Lung (tissue), 12 donors: ENCODE data around the gene SLFN14. TPM values are rescaled to one million over a fixed set of nuclear protein-coding genes. Genes with fewer than 3 reads are reported as not detected.

Experiments used
- ATAC-seq: fragments of 200-7000 bp; cut with Tn5 transposase; one replicate; pipeline ENCODE4 v1.9.1; 2020; ENCODE audit warnings: moderate number of reproducible peaks; ENCODE audit not compliant: insufficient read depth, low FRiP score
- DNase-seq, 3 donors: peaks; one replicate each; pipeline ENCODE4 v3.0.0-alpha.2; 2013 to 2017
- H3K27ac ChIP-seq, 2 donors: one replicate each; pipeline ENCODE4 v1.5.1; 2013; ENCODE audit warnings: mild to moderate bottlenecking in 2 of 2, moderate library complexity in 2 of 2, control low read depth in 1 of 2, inconsistent platforms in 1 of 2, low read depth in 1 of 2, low read length in 1 of 2
- H3K27me3 ChIP-seq, 3 donors: one replicate each; pipeline ENCODE4 v1.5.1; 2013; ENCODE audit warnings: low read length in 2 of 3; ENCODE audit not compliant: control insufficient read depth in 3 of 3, insufficient read depth in 3 of 3
- H3K36me3 ChIP-seq, 4 donors: one replicate each; pipeline ENCODE4 v1.5.1; 2013; ENCODE audit warnings: low read length in 4 of 4, mild to moderate bottlenecking in 1 of 4, moderate library complexity in 1 of 4; ENCODE audit not compliant: control insufficient read depth in 4 of 4, insufficient read depth in 4 of 4
- H3K4me1 ChIP-seq, 5 donors: one replicate each; pipeline ENCODE4 v1.5.1; 2013; ENCODE audit warnings: low read length in 5 of 5, mild to moderate bottlenecking in 2 of 5, moderate library complexity in 1 of 5; ENCODE audit not compliant: control insufficient read depth in 5 of 5, insufficient read depth in 5 of 5
- H3K4me3 ChIP-seq: one replicate; pipeline ENCODE4 v1.5.1; 2013; ENCODE audit warnings: mild to moderate bottlenecking, control low read depth, moderate library complexity
- H3K9ac ChIP-seq, 2 donors: one replicate each; pipeline ENCODE4 v1.5.1; 2013; ENCODE audit warnings: low read length in 2 of 2, control low read depth in 1 of 2; ENCODE audit not compliant: insufficient read depth in 1 of 2
- H3K9me3 ChIP-seq, 4 donors: one replicate each; pipeline ENCODE4 v1.5.1; 2013; ENCODE audit warnings: low read length in 3 of 4, mild to moderate bottlenecking in 1 of 4, moderate library complexity in 1 of 4; ENCODE audit not compliant: control insufficient read depth in 4 of 4, insufficient read depth in 3 of 4
- CTCF ChIP-seq: IDR thresholded peaks from 2 replicates; pipeline ENCODE4 v1.5.1; 2012; ENCODE audit warnings: mild to moderate bottlenecking; ENCODE audit errors: control extremely low read depth, extremely low read depth
- WGBS, 2 donors: extraction: QIAGEN DNeasy Blood & Tissue Kit; methylation state at CpG; one replicate each; pipeline ENCODE4 v1.1.7; 2013; 5-methylcytosine and 5-hydroxymethylcytosine counted together
- polyA plus RNA-seq, 2 donors: library from polyadenylated mRNA; stranded (reverse); fragments of 200-250 nt; gene quantifications; one replicate each; pipeline ENCODE4 v1.2.1, GENCODE V29; 2013
- total RNA-seq, 2 donors: library from RNA; depleted of rRNA in 1 of 2; stranded (reverse); fragments of >200 nt in 1 of 2; gene quantifications; one replicate each; pipeline ENCODE4 v1.2.1, GENCODE V29; 2014 to 2021
- donor health status: control.
- donor health status: control.
- donor health status: Bipolar disorder and iron deficiency.
- donor health status: healthy.
- donor health status: DM: yes; HTN: yes; CAD: no.

SLFN14 gene
- total and polyA plus RNA-seq, 4 donors, result 0.34 to 2.3 TPM; not detected in 2

DNA sequence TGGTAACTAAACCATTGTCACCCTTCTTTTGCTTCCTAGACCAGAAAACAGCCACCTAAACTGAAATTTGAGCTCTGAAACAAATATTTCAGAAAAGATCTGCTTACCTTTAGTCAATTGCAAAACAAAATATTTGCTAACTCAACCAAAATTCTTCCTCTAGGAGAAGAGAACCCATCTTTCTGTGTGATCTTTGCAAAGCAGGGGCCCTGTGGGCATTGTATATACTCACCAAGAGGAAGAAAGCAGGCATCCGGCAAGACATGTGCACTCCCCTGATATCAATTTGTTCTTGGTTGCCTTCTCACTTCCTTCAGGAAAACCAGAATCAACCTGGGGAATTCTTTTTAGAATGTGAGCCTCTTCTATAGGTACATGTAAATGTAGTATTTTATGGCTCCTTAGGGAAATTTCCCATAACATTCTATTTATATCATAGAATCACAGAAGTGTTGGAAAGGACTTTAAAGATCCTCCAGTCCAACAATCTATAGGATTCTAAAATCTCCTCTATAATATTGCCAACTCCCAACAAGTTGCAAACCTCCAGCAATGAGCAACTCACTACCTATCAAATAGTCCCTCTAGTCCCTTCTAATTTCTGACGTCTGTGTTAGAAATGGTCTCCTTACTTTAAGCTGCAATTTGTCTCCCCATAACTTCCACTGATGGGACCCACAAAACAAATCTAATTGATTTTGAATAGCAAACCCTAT is 966 bp downstream of the SLFN14 start:
- Histone ChIP-seq H3K27ac (no peak overlapping the region), H3K4me3 (no peak overlapping the region), H3K36me3 (no peaks in the 10 kb centered on the region), H3K9ac (no peak overlapping the region), H3K9me3 (no peaks in the 10 kb centered on the region), H3K27me3 (peaks cover 0 to 6% (median 0%) of the 10 kb centered on the region in 3 donors), H3K4me1 (peaks cover 0 to 2% (median 0%) of the 10 kb centered on the region in 5 donors)
- DNase-seq (no peak), ATAC-seq (no peak)
- no peak for TF ChIP-seq CTCF
- WGBS, 2 donors, result 30 to 52% methylated on average over 2 of the region's 2 CpGs

- Histone ChIP-seq H3K9ac (no peak overlapping the region), H3K36me3 (no peaks in the 10 kb centered on the region), H3K9me3 (no peaks in the 10 kb centered on the region), H3K27me3 (peaks cover 0 to 12% (median 0%) of the 10 kb centered on the region in 3 donors), H3K27ac (no peak overlapping the region), H3K4me3 (no peak overlapping the region), H3K4me1 (peaks cover 0 to 2% (median 0%) of the 10 kb centered on the region in 5 donors)
- DNase-seq, result no peak
- ATAC-seq, result no peak
- TF ChIP-seq CTCF, result no peak
- 73 to 85% methylated on average over 3 of the region's 3 CpGs for WGBS, 2 donors
Measured at GRCh38 chr17:35557353-35557752, 3.3 kb downstream of the SLFN14 start.

- Histone ChIP-seq H3K4me3 (no peak overlapping the region), H3K9me3 (no peaks in the 10 kb centered on the region), H3K27ac (no peak overlapping the region), H3K4me1 (peaks cover 0 to 2% (median 0%) of the 10 kb centered on the region in 5 donors), H3K27me3 (peaks cover 0 to 12% (median 0%) of the 10 kb centered on the region in 3 donors), H3K9ac (no peak overlapping the region), H3K36me3 (no peaks in the 10 kb centered on the region)
- WGBS, 2 donors, result 89 to 90% methylated on average over 5 of the region's 5 CpGs
- DNase-seq, result peak in 1 of 3 donors; percentile 45
- TF ChIP-seq CTCF, result no peak
- no peak for ATAC-seq
Measured at GRCh38 chr17:35555691-35556090, 4.9 kb downstream of the SLFN14 start.
